HUES64 (cell line): Measurements from ENCODE around the gene KMT2C.

ENCODE experiments used
- H3K27ac ChIP-seq: 2 replicates; pipeline ENCODE4 v1.7.0; 2013; ENCODE audit warnings: low read depth, low read length, inconsistent platforms
- H3K27me3 ChIP-seq: 2 replicates; pipeline ENCODE4 v1.6.1; 2013; ENCODE audit warnings: mild to moderate bottlenecking, low read length; ENCODE audit not compliant: insufficient read depth
- H3K36me3 ChIP-seq: 2 replicates; pipeline ENCODE4 v1.6.1; 2013; ENCODE audit warnings: mild to moderate bottlenecking, low read length; ENCODE audit not compliant: insufficient read depth
- H3K4me1 ChIP-seq: 2 replicates; pipeline ENCODE4 v1.6.1; 2013; ENCODE audit warnings: mild to moderate bottlenecking, low read length, moderate library complexity; ENCODE audit not compliant: insufficient read depth
- H3K4me3 ChIP-seq: 2 replicates; pipeline ENCODE4 v1.5.1; 2013; ENCODE audit warnings: mild to moderate bottlenecking, low read length, moderate library complexity
- H3K9ac ChIP-seq: 2 replicates; pipeline ENCODE4 v1.6.1; 2013; ENCODE audit warnings: mild to moderate bottlenecking, low read depth, low read length
- H3K9me3 ChIP-seq: 2 replicates; pipeline ENCODE4 v1.6.1; 2013; ENCODE audit warnings: low read depth, low read length; ENCODE audit not compliant: insufficient read depth
- WGBS: fragments of 150-250, 120-280 bp; methylation state at CpG from one replicate; pipeline ENCODE4 v1.1.7; 2013; ENCODE audit warnings: missing lambda C conversion rate; 5-methylcytosine and 5-hydroxymethylcytosine counted together

Gene KMT2C

GRCh38 chr7:152149363-152149762, 286.4 kb downstream of the KMT2C start:
- Histone ChIP-seq H3K4me1 (no peaks in the 10 kb centered on the region), H3K4me3 (no peak overlapping the region), H3K36me3 (peaks cover 94% of the 10 kb centered on the region), H3K27ac (no peak overlapping the region), H3K9me3 (no peaks in the 10 kb centered on the region), H3K27me3 (no peaks in the 10 kb centered on the region), H3K9ac (no peak overlapping the region)
- 97% methylated on average over 4 of the region's 6 CpGs for WGBS

GRCh38 chr7:152148706-152149105, 287.1 kb downstream of the KMT2C start:
- 94% methylated on average over 5 of the region's 5 CpGs for WGBS
- no peak overlapping the region for H3K27ac ChIP-seq
- peaks cover 94% of the 10 kb centered on the region for H3K36me3 ChIP-seq
- H3K4me3 ChIP-seq = no peak overlapping the region
- no peak overlapping the region for H3K9ac ChIP-seq
- no peaks in the 10 kb centered on the region for H3K27me3 ChIP-seq
- H3K4me1 ChIP-seq = no peaks in the 10 kb centered on the region
- H3K9me3 ChIP-seq = no peaks in the 10 kb centered on the region

GRCh38 chr7:152145853-152146466, 289.8 kb downstream of the KMT2C start:
- H3K9ac ChIP-seq = no peak overlapping the region

GRCh38 chr7:152144557-152145245, 291.1 kb downstream of the KMT2C start:
- Histone ChIP-seq H3K9me3 (no peaks in the 10 kb centered on the region), H3K9ac (no peak overlapping the region), H3K27ac (no peak overlapping the region), H3K36me3 (peaks cover 91% of the 10 kb centered on the region), H3K4me1 (no peaks in the 10 kb centered on the region), H3K27me3 (no peaks in the 10 kb centered on the region), H3K4me3 (no peak overlapping the region)
- 96% methylated on average over 12 of the region's 12 CpGs for WGBS

More at GRCh38 chr7:152145853-152146466, 289.8 kb downstream of the KMT2C start:
- 86% methylated on average over 4 of the region's 4 CpGs for WGBS
- Histone ChIP-seq H3K27ac (no peak overlapping the region), H3K4me3 (no peak overlapping the region), H3K36me3 (peaks cover 90% of the 10 kb centered on the region), H3K4me1 (no peaks in the 10 kb centered on the region), H3K9me3 (no peaks in the 10 kb centered on the region), H3K27me3 (no peaks in the 10 kb centered on the region)

GRCh38 chr7:152142976-152143595, 292.7 kb downstream of the KMT2C start:
- Histone ChIP-seq H3K4me3 (no peak overlapping the region), H3K27ac (no peak overlapping the region), H3K27me3 (no peaks in the 10 kb centered on the region), H3K9me3 (no peaks in the 10 kb centered on the region), H3K9ac (no peak overlapping the region), H3K36me3 (peaks cover 91% of the 10 kb centered on the region), H3K4me1 (no peaks in the 10 kb centered on the region)
- WGBS = 93% methylated on average over 5 of the region's 5 CpGs

- H3K27ac ChIP-seq = no peak overlapping the region
- H3K4me1 ChIP-seq = peaks cover 4% of the 10 kb centered on the region; the same call in 1 of the 2 replicates
- H3K9me3 ChIP-seq = no peaks in the 10 kb centered on the region
- H3K9ac ChIP-seq = no peak overlapping the region
- no peak overlapping the region for H3K4me3 ChIP-seq
- 98% methylated on average over 2 of the region's 2 CpGs for WGBS
- peaks cover 75% of the 10 kb centered on the region for H3K36me3 ChIP-seq
- H3K27me3 ChIP-seq = no peaks in the 10 kb centered on the region
Observed at GRCh38 chr7:152140560-152140959, 295.2 kb downstream of the KMT2C start.

- no peak overlapping the region for H3K27ac ChIP-seq
- no peak overlapping the region for H3K9ac ChIP-seq
- H3K4me3 ChIP-seq = no peak overlapping the region
- 92% methylated on average over 4 of the region's 4 CpGs for WGBS
- no peaks in the 10 kb centered on the region for H3K9me3 ChIP-seq
- peaks cover 4% of the 10 kb centered on the region; the same call in 1 of the 2 replicates for H3K4me1 ChIP-seq
- H3K27me3 ChIP-seq = no peaks in the 10 kb centered on the region
- peaks cover 70% of the 10 kb centered on the region for H3K36me3 ChIP-seq
Observed at GRCh38 chr7:152140067-152140466, 295.7 kb downstream of the KMT2C start.

- Histone ChIP-seq H3K9me3 (no peaks in the 10 kb centered on the region), H3K36me3 (peaks cover 52% of the 10 kb centered on the region), H3K27ac (no peak overlapping the region), H3K4me3 (no peak overlapping the region), H3K9ac (no peak overlapping the region), H3K27me3 (no peaks in the 10 kb centered on the region), H3K4me1 (peaks cover 4% of the 10 kb centered on the region; the same call in 1 of the 2 replicates)
- 93% methylated on average over 7 of the region's 7 CpGs for WGBS
Observed at GRCh38 chr7:152137476-152138025, 298.3 kb downstream of the KMT2C start.

GRCh38 chr7:152136686-152137085, 299.1 kb downstream of the KMT2C start:
- Histone ChIP-seq H3K4me3 (no peak overlapping the region), H3K36me3 (peaks cover 45% of the 10 kb centered on the region), H3K27ac (no peak overlapping the region), H3K9ac (no peak overlapping the region), H3K27me3 (no peaks in the 10 kb centered on the region), H3K9me3 (no peaks in the 10 kb centered on the region), H3K4me1 (peaks cover 4% of the 10 kb centered on the region; the same call in 1 of the 2 replicates)
- WGBS = 91% methylated on average over 9 of the region's 9 CpGs

GRCh38 chr7:152133804-152134203, 302.0 kb downstream of the KMT2C start:
- Histone ChIP-seq H3K4me1 (peaks cover 4% of the 10 kb centered on the region; the same call in 1 of the 2 replicates), H3K9me3 (no peaks in the 10 kb centered on the region), H3K27ac (no peak overlapping the region), H3K9ac (no peak overlapping the region), H3K36me3 (peaks cover 29% of the 10 kb centered on the region), H3K27me3 (no peaks in the 10 kb centered on the region), H3K4me3 (no peak overlapping the region)
- 93% methylated on average over 13 of the region's 13 CpGs for WGBS

- Histone ChIP-seq H3K27ac (no peak overlapping the region), H3K4me3 (no peak overlapping the region), H3K4me1 (peaks cover 4% of the 10 kb centered on the region; the same call in 1 of the 2 replicates), H3K27me3 (no peaks in the 10 kb centered on the region), H3K36me3 (peaks cover 25% of the 10 kb centered on the region), H3K9me3 (no peaks in the 10 kb centered on the region), H3K9ac (no peak overlapping the region)
- WGBS = 96% methylated on average over 3 of the region's 5 CpGs
Observed at GRCh38 chr7:152132812-152133211, 303.0 kb downstream of the KMT2C start.
